Measurements from ENCODE around the gene MCRIP1.

GRCh38 chr17:81878294-81878693 is 45.2 kb upstream of the MCRIP1 start:
- TF ChIP-seq TAF1 (conservative IDR thresholded peaks at IDR 0.05) (no peak), CTCF (IDR thresholded peaks at IDR 0.05; ENCODE audit: low read depth, low read length, missing input control) (no peak), NR2F2 (IDR thresholded peaks at IDR 0.05) (no peak), FOXA1 (IDR thresholded peaks at IDR 0.05) (no peak), YY1 (IDR thresholded peaks at IDR 0.05) (no peak), REST (IDR thresholded peaks at IDR 0.05) (no peak), SP1 (IDR thresholded peaks at IDR 0.05) (no peak), JUND (IDR thresholded peaks at IDR 0.05) (no peak), RXRA (IDR thresholded peaks at IDR 0.05) (no peak), MAX (IDR thresholded peaks at IDR 0.05) (no peak)

Data from liver (tissue), 3 donors.